ENCODE data around the gene FBXO38.

FBXO38 gene

DNA sequence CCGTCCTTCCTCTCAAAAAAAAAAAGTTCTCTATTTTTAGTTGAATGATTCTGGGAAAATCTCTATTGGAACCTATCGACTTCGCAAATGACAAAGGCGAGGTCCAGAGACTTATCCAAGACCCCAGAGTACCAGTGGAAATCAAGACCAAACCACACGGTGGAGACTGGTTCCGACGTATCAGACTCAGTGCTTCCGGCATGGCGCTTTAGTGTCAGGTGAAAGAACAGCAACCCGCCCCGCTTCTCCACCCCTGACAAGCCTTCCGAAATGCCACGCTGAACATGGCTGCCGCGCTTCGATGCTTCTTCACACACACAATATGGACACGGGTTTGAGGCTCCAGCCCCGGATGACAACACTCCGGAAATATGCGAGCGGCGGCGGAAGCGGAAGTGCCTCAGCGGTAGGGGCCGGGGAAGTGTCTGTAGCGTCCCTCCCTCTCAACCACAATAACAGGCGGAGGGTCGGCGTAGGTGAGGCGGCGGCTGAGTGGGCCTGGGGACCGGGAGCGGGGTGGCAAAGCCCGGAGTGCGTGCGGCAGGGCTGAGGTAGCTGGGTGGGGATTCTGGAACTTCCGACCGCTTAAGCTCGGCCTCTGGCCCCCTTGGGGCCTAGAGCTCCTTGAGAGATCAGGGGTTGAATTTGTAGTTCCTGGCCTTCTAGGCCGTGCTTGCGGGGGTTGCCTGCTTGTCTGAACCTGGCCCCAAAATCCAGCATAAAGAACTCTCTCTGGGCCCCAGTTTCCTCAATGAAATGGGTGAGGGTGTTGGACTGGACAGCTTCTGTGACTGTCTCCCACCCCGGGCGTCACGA is at the start of gene FBXO38:
Gene FBXO38, plus strand, starts transcription at position 395 of the 816 bp plus-strand sequence. CDS start 10,819 bp downstream, outside the sequence.
- peak; percentile 92 for DNase-seq (ENCODE audit: low spot score)

DNA sequence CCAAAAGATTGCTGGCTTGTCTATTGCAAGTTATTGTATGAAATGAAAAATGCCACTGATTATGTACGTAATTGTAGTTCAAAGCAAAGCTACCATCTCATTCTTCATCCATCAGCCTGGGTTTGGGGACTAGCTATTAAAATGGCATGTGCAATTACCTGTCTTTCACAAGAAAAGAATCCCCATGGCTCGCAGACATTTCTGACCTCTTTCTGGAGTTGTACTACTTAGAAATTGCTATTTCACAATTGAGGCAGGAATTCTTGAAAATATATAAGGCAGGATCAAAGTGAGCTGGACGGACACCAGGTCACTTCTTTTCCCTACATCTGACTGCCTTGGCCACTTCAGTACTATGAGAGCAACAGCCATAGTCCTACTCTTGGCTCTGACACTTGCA is 48.5 kb upstream of the FBXO38 start, which contains the start of gene SPINK9:
Gene SPINK9, plus strand, starts transcription at position 301 of the 400 bp plus-strand sequence. Its CDS starts 55 bp downstream, at position 356.
- DNase-seq (ENCODE audit: low spot score), result no peak

DNA sequence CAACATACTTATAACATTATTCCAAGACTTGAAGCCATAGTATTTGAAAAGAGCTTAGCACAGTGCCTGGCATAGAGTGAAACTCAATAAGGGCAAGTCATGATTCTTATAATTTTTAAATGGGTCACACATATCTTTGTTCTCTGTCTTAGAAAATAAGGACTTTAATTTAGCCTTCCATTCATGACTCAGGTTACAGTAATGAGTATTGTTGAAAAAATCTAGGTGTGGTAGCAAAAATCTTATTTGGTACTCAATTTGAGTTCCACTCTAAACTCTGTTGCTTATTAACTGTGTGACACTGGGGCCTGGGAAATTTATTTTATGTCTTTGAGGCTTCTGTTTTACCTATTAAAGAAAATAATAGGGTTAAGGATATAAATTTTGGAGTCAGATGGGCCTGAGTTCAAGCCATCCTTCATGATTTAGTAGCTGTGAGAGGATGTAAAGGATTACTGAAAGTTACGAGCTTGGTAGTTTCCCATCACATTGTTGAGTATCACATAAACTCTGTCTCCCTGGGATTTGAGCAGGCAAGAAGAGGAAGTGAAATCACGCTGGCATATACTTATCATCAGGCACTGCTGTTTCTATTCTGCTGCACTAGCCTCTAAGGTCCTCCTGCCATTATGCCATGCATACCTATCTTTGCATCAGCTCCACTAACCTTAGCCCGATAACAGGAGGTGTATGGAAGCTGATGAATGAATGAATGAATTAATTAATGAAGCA is 46.9 kb upstream of the FBXO38 start:
- DNase-seq (ENCODE audit: low spot score), result no peak

GRCh38 chr5:148342371-148343045 is 41.2 kb upstream of the FBXO38 start:
- DNase-seq (ENCODE audit: low spot score), result no peak

DNA sequence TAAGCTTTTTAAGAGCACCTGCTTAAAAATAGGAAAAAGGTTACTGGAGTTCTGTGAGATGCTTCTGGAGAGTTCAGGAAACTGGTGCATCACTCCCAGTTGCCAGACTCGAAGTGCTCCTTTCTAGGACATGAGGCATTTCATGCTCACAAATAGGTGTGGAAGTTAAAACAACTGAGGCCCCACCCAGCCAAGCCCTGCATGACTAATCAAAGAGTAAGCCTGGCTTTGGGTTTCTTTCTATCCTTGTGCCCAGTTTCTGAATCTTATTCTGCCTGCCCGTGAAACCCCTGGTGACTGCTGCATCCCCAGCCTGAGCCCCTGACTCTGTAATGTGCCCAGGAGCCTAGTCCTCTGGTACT is 40.7 kb upstream of the FBXO38 start:
- no peak for DNase-seq (ENCODE audit: low spot score)

DNA sequence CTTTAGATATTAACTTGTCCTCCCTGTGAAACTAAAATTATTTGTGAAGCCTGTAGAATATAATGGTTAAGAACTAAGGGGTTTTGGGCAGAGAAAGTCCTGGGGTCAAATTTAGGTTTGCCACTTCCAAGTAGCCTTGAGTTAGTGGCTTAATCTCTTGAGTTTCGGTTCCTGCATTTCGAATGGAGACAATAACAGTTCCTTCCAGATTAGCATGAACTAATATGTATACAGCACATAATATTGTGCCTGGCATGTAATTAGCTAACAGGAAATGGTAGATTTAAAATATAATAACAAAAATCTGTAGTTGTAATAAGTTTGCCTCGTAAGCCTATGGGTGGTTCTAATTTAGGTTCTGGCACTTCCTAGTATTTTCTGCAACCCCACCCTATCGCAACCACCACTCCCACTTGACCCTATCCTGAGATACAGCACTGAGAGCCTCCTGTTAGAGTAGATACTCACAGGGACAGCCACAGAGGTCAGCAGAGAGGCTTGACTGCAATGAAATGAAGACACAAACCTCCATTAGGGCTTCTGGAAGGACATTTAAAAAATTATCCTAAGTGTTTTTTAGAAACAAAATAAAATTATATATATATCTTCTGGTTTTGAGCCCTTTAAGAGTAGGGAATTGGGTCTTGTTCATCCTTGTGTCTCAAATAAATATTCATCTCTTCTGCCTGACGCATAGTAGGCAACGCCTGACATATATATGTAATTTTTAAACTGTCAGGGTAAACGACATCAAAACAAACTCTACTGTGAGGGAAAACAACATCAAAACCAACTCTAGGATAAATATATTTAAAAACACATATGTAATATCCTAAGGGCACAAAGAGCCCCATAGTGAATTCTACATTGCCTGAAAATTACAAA is 39.9 kb upstream of the FBXO38 start:
- DNase-seq (ENCODE audit: low spot score), result no peak

GRCh38 chr5:148347706-148348105 is 36.1 kb upstream of the FBXO38 start:
- DNase-seq (ENCODE audit: low spot score), result no peak

DNA sequence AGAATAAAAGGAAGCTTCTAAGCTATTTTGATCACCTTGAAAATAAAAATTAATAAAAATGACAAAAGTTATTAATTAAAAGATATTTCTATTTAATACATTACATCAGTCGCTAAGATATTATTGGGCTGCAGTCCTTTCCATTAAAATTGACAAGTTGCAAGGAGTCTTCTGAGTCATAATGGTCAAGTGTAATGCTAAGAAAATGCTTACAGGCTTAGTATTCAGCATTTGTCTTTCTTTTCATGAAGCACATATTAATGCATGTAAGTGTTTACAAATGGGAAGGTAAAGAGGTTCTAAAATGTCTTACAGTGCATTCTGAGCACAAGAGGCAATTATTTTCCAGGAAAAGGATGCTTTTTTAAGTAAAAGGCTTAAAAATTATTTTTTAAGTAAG is 31.1 kb upstream of the FBXO38 start:
- no peak for DNase-seq (ENCODE audit: low spot score)

GRCh38 chr5:148353634-148354033 is 30.1 kb upstream of the FBXO38 start:
- DNase-seq (ENCODE audit: low spot score), result no peak

GRCh38 chr5:148364343-148364742 is 19.4 kb upstream of the FBXO38 start:
- no peak for DNase-seq (ENCODE audit: low spot score)

DNA sequence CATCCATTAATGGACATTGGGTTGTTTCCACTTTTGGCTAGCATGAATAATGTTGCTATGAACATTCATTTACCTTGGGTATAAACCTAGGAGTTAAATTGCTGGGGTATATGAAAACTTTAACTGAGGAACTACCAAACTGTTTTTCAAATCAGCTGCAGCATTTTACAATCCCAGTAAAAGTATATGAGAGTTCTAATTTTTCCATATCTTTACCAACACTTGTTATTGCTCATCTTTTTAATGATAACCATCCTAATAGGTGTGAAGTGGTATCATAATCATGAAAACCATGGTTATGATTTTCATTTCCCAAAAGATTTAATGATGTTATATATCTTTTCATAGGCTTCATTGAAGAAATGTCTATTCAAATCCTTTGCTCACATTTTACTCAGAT is 15.5 kb upstream of the FBXO38 start:
- no peak for DNase-seq (ENCODE audit: low spot score)

DNA sequence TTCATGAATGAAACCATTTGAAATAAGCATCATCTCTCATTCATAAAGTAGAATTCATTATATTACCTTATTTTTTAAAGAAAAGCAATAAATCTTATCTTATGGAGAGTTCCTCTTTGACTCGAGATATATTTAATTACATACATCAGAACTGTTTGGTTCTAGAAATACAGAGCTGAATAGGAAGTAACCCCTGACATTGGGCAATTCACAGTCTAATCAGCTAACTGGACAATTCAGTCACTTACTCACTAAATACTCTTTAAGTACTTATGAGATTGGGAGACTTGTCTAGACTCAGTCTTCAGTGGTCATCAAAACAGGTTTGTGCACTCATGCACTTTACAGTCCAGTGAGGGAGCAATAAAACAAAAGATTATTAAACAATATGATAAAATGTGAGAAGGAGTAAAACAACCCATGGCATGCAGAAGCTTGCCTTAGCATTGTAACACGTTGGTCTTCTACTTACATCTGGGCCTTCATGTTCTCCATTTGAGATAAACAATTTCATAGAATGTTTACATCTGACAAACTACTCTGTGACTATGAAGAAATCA is 11.5 kb upstream of the FBXO38 start:
- DNase-seq (ENCODE audit: low spot score), result no peak

- DNase-seq (ENCODE audit: low spot score), result peak; percentile 55
Measured at GRCh38 chr5:148372893-148373292, 10.9 kb upstream of the FBXO38 start.

DNA sequence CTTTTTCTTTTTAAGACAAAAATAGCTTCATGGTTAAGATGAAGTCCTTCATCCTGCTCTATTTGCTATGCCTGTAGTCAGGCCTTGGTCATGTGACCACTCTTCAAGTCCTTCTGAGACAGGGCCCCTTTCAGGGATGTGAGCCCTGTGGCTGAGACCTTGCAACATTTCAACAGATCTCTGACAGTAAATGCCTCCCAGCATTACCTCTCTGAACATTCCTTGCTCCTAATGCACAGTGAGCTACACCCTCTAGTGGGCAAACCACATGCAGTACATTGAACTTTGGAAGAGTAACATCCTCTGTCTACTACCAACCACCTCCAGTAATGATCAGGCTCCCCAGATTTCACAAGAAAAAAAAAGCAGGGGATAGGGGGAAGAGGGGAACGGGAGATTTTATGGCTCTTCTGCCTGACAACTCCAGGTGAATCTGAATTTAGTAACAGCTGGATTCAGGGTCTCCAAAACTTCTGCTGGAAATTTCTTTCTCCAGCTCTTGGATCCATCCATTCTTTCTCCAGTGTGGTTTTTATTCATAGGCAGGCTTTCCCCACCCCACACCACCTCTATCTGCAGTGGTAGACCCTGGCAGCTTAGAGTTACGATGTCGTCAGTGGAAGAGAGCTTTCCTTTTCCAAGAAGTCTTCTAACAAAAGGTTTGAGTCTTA is 8.9 kb upstream of the FBXO38 start:
- DNase-seq (ENCODE audit: low spot score), result peak; percentile 57

DNA sequence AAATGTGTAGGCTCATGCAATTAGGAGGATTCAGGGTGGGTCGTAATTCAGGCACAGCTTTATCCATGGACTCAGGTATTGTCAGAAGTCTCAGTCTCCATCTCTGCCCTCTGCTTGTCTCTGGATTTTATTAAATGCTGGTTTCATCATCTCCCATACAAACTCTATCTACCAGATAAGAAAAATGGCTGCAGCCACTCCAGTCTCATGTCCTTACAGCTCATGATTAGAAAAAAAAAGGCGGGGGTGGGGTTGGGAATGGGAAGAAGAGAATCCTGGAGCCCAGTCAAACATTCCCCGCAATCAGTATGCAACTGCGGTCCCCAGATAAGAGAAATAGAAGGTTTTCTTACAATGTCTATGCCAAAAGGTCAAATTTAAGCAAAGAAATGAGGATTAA is 7.6 kb upstream of the FBXO38 start:
- DNase-seq (ENCODE audit: low spot score), result no peak

- DNase-seq (ENCODE audit: low spot score), result no peak
Measured at GRCh38 chr5:148378670-148379069, 5.1 kb upstream of the FBXO38 start.

GRCh38 chr5:148379340-148379739 is 4.4 kb upstream of the FBXO38 start:
- DNase-seq (ENCODE audit: low spot score), result no peak

DNA sequence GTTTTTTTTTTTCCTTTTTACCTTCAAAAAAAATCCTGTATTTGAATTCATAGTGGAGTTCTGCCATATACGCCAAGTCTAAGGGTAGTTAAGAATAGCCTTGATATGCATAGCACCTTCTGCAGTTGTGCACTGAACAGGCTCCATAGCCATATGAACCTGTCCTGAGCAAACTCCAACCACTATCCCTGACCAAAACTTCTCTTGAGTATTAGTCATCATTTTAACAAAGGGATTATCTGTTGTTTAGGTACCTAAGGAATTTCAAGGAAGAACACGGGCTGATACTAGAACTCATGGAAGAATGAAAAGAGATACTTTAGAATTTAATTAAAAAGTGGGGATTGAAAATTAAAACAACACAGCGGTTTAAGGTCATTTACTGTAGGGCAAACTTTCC is 1.9 kb upstream of the FBXO38 start:
- no peak for DNase-seq (ENCODE audit: low spot score)

DNA sequence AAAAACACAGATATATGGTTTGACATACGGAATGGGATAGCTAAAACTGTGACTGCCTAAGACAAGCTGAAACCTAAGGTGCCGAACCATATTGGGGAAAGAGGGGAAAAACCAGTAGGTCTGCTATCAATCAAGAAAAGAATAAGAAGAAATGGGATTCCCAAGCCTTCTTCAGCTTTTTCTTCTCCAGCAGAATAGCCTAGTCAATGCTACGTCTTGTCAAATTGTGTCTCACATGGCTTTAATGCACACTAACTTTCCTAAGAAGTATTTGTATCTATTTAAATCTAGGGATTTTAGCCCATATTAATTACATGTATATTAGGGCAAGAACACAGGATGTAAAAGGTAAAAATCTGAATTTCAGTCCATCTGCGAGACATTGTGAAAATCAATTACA is 797 bp upstream of the FBXO38 start:
- DNase-seq (ENCODE audit: low spot score), result no peak

- DNase-seq (ENCODE audit: low spot score), result no peak
Measured at GRCh38 chr5:148384380-148384737, 601 bp downstream of the FBXO38 start.

DNA sequence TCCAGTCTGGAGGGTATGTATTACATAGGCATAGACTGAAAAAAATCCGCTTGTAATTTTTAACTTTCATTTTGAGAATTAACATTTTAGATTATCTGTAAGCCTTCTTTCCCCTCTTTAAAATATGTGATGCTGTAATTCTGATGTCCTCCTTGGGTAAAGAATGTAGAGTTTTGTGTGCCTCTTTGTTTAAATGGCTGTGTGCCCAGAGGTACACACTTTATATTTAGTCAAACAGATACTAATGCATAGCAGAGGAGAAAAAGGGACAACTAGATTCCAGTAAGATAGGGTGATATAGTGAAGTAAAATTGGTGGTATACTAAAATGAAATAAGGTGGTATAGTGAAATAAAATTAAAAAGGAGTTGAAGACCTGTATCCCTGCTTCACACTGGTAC is 1.3 kb downstream of the FBXO38 start:
- DNase-seq (ENCODE audit: low spot score), result no peak
